ENCODE measurements around the gene PAGR1. TPM values are rescaled to one million over a fixed set of nuclear protein-coding genes. Genes with fewer than 3 reads are reported as not detected.

PAGR1 gene
- total and polyA plus RNA-seq, 9 of the 15 experiments (the other 6 are each of a cell fraction or from before 2014, with no cell fraction given): 1.4 to 58.2 (median 16.8) TPM

- Histone ChIP-seq H3K4me3 (no peak overlapping the region), H3K9ac (ENCODE audit: insufficient read depth in 1 of 2, low read depth in 2 of 2, low read length in 2 of 2) (no peak overlapping the region), H3K9me3 (replicated peaks; ENCODE audit: control insufficient read depth, insufficient read depth, low read depth, low read length) (no peaks in the 10 kb centered on the region), H3K9me1 (ENCODE audit: control insufficient read depth, insufficient read depth, low read length) (no peaks in the 10 kb centered on the region), H4K20me1 (replicated peaks; ENCODE audit: control insufficient read depth, insufficient read depth, low read length) (no peaks in the 10 kb centered on the region), H3K4me2 (ENCODE audit: insufficient read depth, low read length) (no peak overlapping the region), H2AFZ (ENCODE audit: low read depth, low read length) (no peak overlapping the region), H3K36me3 (ENCODE audit: control insufficient read depth, insufficient read depth, low read length) (no peaks in the 10 kb centered on the region), H3K79me2 (ENCODE audit: control insufficient read depth, insufficient read depth, low read length) (no peaks in the 10 kb centered on the region), H3K27me3 (ENCODE audit: control insufficient read depth in 2 of 2, insufficient read depth in 2 of 2, low read length in 2 of 2) (0 out of 5 replicates have a peak, but pooled peaks cover 0 to 4% of the 10 kb centered on the region in 2 experiments), H3K4me1 (replicated peaks in 1 of 2; ENCODE audit: control insufficient read depth in 2 of 2, insufficient read depth in 2 of 2, low read length in 2 of 2) (peaks cover 0 to 23% of the 10 kb centered on the region in 2 experiments; a peak in 2 of 5 replicates), H3K27ac (ENCODE audit: extremely low read depth, low read depth, low read length) (no peak overlapping the region)
- ATAC-seq (no peak), DNase-seq (ENCODE audit: extremely low read depth in 1 of 4, low spot score in 3 of 4) (no peak), FAIRE-seq (no peak)
- TF ChIP-seq ZNF232 (CRISPR knock-in tag; IDR thresholded peaks at IDR 0.05) (no peak), IRF2 (CRISPR knock-in tag; IDR thresholded peaks at IDR 0.05) (no peak), ZZZ3 (IDR thresholded peaks at IDR 0.05) (no peak), TEAD4 (IDR thresholded peaks at IDR 0.05; ENCODE audit: low read length) (no peak), TEAD4 (CRISPR knock-in tag; IDR thresholded peaks at IDR 0.05; ENCODE audit: borderline replicate concordance) (no peak), ZNF263 (CRISPR knock-in tag; IDR thresholded peaks at IDR 0.05; ENCODE audit: borderline replicate concordance) (no peak)
- no TSS peak for BruUV-seq (replicated peaks)
- ChIA-PET CTCF (ENCODE audit: low intra/inter-chr PET ratio) (no interaction called here), POLR2A (interaction anchor here (0.6 to 0.9 kb wide), 2 partner anchors 11 to 22 kb away, joined by 3 to 6 read pairs; partner anchors contain the start of gene PAGR1)
- intact Hi-C loops (cut with micrococcal nuclease) (no loop called here), in situ Hi-C loops (cut with MboI) (no loop called here)
- WGBS (ENCODE audit: insufficient coverage, low coverage, missing lambda C conversion rate): 44% methylated on average over 5 of the region's 5 CpGs
These were observed 21.9 kb downstream of the PAGR1 start for GRCh38 chr16:29837841-29838240.

GRCh38 chr16:29839822-29840221, 23.9 kb downstream of the PAGR1 start:
- BruUV-seq (replicated peaks): no TSS peak
- POLR2A ChIA-PET: interaction anchor here (2.1 kb wide), 1 partner anchor 10 kb away, joined by 4 read pairs; no protein-coding TSS in a partner anchor
- H3K79me2 ChIP-seq (ENCODE audit: control insufficient read depth, insufficient read depth, low read length): no peaks in the 10 kb centered on the region
- H3K27me3 ChIP-seq (ENCODE audit: control insufficient read depth in 2 of 2, insufficient read depth in 2 of 2, low read length in 2 of 2): 0 out of 5 replicates have a peak, but pooled peaks cover 0 to 4% of the 10 kb centered on the region in 2 experiments
- no peak overlapping the region for H3K4me2 ChIP-seq (ENCODE audit: insufficient read depth, low read length)
- FAIRE-seq: no peak
- H3K4me3 ChIP-seq: no peak overlapping the region
- in situ Hi-C loops (cut with MboI) (no loop called here), intact Hi-C loops (cut with micrococcal nuclease) (no loop called here)
- no peak; the same call in 2 of the 3 replicates for ATAC-seq
- CTCF ChIA-PET (ENCODE audit: low intra/inter-chr PET ratio): no interaction called here
- H3K9ac ChIP-seq (ENCODE audit: insufficient read depth in 1 of 2, low read depth in 2 of 2, low read length in 2 of 2): peak overlapping the region in 1 of 2 experiments; percentile 65; a peak in 2 of 4 replicates
- no peaks in the 10 kb centered on the region for H4K20me1 ChIP-seq (replicated peaks; ENCODE audit: control insufficient read depth, insufficient read depth, low read length)
- WGBS (ENCODE audit: insufficient coverage, low coverage, missing lambda C conversion rate): 30% methylated on average over 6 of the region's 6 CpGs
- peaks cover 0 to 23% of the 10 kb centered on the region in 2 experiments; a peak in 2 of 5 replicates for H3K4me1 ChIP-seq (replicated peaks in 1 of 2; ENCODE audit: control insufficient read depth in 2 of 2, insufficient read depth in 2 of 2, low read length in 2 of 2)
- no peak overlapping the region for H2AFZ ChIP-seq (ENCODE audit: low read depth, low read length)
- no peak for TF ChIP-seq ZNF253 (CRISPR knock-in tag; conservative IDR thresholded peaks at IDR 0.05)
- TF ChIP-seq RAD21 (CRISPR knock-in tag; conservative IDR thresholded peaks at IDR 0.05 in 1 of 2, IDR thresholded peaks at IDR 0.05 in 1 of 2): no peak
- TF ChIP-seq MAFF (IDR thresholded peaks at IDR 0.05; ENCODE audit: low read length): no peak
- no peak for TF ChIP-seq ZNF592 (IDR thresholded peaks at IDR 0.05)
- TF ChIP-seq SMARCE1 (IDR thresholded peaks at IDR 0.05): no peak
- H3K9me3 ChIP-seq (replicated peaks; ENCODE audit: control insufficient read depth, insufficient read depth, low read depth, low read length): no peaks in the 10 kb centered on the region
- no peaks in the 10 kb centered on the region for H3K36me3 ChIP-seq (ENCODE audit: control insufficient read depth, insufficient read depth, low read length)
- H3K9me1 ChIP-seq (ENCODE audit: control insufficient read depth, insufficient read depth, low read length): no peaks in the 10 kb centered on the region
- DNase-seq (ENCODE audit: extremely low read depth in 1 of 4, low spot score in 3 of 4): no peak
- H3K27ac ChIP-seq (ENCODE audit: extremely low read depth, low read depth, low read length): no peak overlapping the region

All from K562 (cell line).